IPS DF 19.7 (cell line): Measurements from ENCODE around the gene PPP1R26.
"Not testable (repeated sequence)": the region's sequence is repeated elsewhere in the genome, so short reads cannot be mapped to it uniquely, and the experiment has no call there.

Source experiments
- DNase-seq: peaks from one replicate; pipeline ENCODE4 v3.0.0-alpha.2; 2013; ENCODE audit warnings: low read depth, low spot score

PPP1R26 gene

DNA sequence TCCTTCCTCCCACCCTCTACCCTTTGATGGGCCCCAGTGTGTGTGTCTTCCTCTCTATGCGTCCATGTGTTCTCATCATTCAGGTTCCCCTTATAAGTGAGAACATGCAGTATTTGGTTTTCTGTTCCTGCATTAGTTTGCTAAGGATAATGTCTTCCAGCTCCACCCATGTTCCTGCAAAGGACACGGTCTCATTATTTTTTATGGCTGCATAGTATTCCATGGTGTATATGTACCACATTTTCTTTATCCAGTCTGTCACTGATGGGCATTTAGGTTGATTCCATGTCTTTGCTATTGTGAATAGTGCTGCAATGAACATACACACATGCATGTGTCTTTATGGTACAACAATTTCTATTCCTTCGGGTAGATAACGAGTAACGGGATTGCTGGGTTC is 21.1 kb upstream of the PPP1R26 start:
- DNase-seq: not testable (repeated sequence)

DNA sequence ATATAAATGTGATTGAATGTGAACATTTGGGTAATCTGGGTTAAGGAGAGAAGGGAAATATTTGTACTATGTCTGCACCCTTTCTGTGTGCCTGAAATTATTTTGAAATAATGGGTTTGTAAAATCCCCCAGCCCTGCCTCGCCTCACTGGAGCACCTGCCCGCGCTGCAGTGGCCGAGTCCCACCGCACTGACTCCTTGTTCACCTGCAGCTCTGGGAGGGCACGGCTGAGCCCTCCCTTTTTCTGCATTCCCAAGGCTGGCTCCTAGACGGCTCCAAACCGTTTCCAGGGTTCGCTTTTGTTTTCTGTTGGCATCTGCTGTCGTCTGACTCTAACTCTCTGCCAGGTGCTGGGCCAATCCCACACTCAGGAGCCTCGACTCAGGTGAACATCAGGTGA is 17.6 kb upstream of the PPP1R26 start:
- no peak for DNase-seq

DNA sequence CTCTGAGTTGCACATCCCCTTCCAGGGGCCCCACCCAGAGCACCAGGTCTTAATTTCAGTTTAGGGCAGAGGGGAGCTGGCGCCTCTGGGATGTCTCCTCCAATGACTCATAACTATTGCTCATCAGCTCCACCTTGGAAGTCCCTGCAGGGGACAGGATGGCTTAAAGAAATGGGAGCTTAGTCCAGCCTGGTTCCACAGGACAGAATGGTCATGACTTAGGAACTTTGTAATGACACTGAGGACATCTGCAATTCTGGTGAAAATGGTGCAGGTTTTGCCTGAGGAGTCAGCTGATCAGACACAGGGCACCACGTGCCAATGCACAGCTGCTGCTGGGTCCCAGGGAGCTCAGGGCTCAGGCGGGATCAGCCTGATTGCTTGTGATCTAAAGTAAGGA is 16.4 kb upstream of the PPP1R26 start:
- DNase-seq: no peak

DNA sequence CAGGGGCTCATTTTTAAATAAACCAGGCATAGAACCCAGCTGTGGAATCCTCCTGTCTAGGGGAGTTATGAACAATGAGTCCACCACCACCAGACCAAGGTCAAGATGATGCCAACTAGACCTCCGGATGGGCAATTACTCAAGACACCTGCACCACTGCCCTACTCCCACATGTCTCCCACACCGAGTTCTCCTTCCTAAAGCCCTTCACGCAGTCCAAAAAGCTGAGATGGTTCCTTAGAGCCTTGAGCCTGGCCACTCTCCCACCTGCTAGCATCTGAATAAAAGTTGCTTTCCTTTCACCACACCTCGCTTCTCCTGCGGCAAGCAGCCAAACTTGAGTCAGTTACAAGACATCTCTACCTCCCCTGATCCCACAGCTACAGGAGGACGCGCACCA is 15.4 kb upstream of the PPP1R26 start:
- DNase-seq: no peak

DNA sequence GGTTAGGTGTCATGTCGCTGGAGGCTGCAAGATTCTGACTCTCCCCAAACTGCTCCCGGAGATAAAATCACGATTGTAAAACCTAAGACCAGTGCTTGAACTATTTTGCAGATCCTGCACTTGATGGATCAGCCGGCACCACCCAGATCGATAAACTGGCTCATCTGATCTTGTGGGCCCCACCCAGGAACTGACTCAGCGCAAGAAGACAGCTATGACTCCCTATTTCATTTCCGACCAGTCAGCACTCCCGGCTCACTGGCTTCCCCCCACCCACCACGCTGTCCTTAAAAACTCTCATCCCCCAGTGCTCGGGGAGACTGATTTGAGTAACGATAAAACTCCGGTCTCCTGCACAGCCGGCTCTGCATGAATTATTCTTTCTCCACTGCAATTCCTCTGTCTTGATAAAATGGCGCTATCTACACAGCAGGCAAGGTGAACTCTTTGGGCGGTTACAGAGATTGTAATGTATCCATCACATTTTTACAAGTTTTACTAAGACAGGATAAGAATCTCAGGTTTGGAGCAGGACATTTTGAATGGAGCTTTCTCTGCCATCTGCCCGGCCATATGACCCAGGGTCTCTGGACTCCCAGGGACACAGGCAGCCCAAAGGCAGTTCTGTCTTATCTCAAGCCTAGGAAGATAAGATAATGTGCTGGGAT is 10.6 kb upstream of the PPP1R26 start:
- DNase-seq: no peak

DNA sequence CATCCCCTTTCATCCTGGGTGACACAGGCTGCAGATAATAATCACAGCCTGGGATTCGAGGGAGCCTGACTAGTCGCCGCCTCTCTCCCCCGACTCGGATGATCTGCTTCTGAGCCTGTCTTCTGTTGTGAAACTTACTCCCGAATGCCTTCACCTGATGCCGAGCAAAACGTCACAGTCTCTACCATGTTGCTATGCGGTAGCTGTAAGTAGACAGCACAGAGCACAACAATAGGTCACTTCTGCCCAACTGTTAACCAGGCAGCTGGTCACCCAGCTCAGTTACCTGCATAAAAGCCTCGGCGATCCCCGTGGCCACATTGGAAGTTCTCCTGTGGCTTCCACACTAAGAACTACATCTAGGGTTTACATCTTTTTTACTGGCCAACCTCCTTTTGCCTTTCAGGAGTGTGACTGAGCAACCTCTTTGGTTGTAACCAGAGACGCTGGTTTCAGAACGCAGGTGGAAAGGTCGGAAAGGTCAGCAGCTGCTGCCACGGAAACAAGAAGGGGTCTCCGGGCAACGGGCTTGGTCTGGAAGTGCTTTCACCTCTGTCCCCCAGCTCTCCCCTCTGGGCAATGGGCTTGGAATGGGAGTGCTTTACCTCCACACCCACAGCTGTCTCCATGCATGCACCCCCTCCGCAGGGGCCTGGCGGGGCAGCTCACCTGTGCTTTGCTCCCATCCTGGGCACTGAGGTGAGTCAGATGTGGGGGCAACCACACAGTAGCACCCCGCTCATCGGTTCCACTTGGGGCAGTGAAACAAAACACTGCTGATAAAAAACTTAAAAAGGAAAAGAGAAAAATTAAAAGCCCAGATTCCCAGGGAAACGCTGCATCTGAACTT is 7.6 kb upstream of the PPP1R26 start:
- no peak for DNase-seq

DNA sequence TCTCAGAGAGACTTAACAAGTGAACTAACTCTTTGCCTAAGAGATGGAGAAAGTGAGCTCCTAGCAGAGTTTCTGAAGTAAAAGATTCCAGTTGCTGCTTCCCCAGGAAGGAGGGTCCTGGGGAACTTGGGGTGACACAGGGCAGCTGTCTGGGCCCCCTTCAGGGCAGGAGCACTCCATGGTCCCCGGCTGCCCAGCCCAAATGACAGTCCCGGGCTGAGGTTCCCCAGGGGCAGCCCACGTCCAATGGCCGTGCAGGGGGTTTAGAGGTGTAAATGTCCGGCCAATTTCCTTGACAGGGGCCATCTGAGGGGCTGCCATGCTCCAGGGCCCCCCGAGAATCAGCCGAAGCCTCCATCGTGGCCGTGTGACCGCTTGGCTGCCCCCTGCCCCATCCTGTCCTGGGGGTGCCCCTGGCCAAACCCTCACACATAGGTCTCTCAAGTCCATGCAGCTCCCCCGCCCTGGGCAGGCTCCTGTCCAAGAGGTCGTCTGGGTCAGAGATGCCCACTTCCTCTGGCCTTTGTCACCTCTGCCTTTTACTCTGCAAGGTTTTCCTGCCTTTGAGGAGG is 5.5 kb upstream of the PPP1R26 start:
- DNase-seq: no peak

DNA sequence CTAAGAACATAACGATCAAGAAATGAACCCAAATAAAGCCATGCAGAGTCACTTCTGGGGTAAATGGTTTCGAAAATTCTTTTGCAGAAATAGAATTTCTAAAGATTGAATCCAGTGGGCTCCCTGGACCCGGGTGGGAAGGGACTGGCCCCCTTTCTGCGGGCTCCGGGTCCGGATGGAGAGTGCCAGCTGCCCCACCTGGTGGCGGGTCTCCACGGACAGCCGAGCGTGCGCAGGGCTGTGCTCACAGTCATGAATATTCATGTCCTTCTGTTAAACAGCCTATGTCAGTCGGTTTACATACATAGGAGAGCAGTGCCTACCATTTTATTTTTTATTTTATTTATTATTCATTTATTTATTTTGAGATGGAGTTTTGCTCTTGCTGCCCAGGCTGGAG is 4.7 kb upstream of the PPP1R26 start:
- no peak for DNase-seq

DNA sequence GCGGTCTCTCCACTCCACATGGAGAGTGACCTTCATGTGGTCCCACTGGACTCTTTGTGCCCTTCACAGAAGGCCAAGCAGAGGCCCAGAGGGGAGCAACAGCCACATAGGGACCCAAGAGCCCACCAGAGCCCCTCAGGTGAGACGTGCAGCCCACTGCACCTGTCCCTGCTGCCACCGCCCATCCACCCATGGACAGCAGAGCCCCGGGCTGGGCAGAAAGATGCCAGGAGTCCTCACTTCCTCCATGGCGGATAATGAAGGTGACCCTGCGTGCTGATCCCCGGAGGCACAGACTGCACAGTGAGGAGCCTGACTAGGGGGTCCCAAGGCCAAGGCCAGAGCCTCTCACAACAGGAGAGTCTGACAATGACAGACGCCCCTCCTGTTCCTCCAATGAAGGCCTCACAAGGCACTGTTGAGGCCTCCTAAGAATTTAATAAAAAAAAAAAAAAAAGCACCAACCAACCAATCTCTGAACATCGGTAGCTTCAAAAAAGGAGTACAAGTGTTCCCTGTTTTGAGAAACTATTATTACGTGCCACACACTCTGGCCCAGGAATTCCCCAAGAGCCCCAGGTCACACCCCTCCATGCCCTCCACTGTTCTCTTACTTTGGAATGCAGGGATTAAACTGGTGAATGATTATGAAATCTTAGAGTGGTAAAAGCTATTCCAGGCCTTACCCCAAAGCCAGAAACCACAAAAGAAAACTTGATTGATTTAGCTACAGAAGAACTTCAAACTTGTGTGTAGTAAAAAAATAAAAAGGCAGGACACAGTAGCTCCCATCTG is 2.8 kb upstream of the PPP1R26 start:
- no peak for DNase-seq

DNA sequence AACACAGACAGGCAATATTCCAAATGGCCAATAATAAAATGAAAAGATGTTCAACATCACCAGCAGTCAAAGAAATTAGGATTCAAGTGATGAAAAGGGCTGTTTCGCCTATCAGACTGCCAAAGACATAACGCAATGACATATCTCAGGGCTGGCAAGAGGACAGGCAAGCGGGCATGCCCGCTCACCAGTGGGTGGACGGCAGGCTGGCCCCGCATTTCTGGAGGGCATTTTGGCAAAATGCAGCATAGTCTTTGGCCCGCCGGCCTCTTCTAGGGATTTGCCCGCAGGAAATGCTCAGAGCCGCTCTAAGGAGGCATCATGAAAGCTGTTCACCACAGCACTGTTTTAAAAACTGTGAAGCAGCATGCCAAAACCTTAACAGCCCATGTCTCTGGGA is 1.4 kb upstream of the PPP1R26 start:
- DNase-seq: no peak

DNA sequence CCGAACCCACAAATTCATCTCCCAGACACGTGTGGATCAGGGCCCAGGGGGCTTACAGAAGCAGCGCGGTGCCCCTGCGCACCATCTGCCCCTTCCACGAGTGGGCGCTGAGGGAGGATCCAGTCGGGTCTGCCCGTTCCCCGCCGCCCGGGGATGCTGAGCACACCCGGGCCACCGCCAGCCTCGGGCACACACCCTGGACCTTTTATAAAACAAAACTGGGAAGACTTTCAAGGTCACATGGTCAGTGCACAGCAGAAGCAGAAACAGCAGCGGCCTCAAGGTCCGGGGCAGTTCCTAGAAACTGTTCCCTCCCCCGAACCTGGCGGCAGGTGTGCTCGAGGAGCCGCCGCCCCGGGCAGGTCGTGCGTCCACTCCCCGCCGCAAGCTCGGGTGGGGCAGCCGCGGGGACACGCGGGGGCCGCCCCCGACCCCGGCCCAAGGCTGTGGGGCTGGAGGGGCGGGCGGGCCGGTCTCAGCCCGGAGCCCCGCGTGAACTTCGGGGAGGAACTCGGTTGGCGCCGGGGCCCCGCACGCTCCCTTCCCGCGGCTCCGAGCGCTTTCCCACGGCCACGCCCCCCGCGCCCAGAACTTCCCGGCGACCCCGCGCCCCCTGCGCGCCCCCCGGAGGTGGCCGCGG is 633 bp upstream of the PPP1R26 start:
- DNase-seq: no peak

DNA sequence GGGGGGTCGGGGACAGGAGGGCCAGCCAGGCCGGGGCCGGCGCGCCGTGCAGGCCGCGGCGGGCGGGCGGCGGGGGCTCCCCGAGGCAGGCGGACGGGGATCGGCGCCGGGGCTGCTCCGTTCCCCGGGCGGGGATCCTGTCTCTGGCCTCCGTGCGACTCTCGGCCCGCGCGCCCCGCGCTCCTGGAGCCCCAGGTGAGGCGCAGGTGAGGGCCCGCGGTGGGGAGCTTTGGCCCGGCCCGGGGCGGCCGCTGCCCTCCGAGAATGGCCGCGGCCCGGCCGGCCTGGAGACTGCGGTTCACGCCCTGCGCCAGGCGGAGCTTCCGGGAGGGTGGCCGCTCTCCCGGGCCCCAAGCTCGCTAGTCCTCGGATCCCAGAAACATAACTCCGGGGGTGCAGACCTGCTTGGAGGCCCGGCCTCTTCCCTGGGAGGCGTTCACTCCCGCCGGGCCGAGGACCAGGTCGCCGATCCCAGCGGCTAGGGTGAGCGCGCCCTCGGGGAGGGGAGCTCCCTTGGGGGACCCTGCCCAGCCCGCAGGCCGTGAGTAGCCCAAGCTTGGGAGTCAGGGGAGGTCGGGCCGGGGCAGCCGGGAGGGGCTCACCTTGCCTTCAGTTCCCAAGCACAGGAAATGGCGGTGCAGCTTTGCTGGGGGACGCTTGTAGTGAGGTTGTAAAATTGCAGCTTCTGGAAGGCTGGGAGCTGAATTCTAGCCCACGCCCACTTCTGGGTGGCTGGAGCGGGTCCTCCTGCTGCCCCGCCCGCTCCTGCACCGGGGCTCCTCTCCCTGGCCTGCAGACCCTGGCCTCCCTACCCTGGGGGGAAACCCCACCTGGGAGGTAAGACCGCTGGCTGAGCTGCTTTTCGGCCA is 723 bp downstream of the PPP1R26 start:
- DNase-seq: no peak

DNA sequence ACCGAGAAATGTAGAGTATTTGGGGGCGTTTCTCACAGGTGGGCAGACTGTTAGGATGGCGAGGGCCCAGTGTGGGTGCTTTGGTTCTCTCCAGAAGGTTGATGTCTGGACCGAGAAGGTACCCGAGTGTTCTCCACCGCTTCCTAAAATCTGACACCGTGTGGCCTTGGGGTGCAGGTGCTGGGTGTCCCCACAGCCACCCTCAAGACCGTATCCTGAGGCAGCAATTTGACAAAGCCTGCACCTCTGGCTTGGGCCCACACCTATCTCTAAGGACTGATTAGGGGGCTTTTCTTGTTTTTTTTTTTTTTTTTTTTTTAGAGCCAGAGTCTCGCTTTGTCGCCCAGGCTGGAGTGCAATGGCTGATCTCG is 1.3 kb downstream of the PPP1R26 start:
- no peak for DNase-seq

DNA sequence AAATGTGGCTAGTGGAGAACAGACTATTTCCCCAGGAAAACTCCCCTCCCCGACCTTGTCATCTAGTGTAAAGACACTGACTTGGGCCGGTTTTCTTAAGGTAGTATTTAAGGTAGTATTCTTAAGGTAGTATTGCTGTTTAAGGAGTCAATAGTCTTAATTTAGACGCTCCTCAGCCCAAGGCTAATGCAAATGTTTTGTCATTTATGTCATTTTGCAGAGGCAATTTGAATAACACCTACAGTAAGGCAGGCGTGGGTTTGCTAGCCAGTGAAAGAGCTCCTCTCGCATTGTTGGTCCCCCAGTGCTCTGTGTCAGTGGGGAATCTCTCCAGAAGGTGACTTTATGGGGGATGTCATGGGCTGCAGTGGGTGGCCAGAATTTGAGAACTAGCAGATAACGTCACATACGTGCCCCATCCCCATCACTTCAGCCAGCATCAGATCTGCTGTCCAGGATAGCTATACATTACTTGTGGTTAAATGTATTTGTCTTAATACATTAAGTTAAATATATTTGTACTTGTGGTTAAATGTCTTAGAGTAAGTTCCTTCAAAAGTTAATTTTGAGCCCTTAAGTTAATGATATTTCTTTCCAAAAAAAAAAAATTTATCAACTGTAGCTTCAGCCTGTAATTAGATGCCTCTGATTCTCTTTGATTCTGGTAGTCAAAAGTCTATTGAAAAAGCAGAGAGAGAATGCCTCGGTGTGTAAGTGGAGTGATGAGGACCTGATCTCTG is 2.6 kb downstream of the PPP1R26 start:
- DNase-seq: no peak

DNA sequence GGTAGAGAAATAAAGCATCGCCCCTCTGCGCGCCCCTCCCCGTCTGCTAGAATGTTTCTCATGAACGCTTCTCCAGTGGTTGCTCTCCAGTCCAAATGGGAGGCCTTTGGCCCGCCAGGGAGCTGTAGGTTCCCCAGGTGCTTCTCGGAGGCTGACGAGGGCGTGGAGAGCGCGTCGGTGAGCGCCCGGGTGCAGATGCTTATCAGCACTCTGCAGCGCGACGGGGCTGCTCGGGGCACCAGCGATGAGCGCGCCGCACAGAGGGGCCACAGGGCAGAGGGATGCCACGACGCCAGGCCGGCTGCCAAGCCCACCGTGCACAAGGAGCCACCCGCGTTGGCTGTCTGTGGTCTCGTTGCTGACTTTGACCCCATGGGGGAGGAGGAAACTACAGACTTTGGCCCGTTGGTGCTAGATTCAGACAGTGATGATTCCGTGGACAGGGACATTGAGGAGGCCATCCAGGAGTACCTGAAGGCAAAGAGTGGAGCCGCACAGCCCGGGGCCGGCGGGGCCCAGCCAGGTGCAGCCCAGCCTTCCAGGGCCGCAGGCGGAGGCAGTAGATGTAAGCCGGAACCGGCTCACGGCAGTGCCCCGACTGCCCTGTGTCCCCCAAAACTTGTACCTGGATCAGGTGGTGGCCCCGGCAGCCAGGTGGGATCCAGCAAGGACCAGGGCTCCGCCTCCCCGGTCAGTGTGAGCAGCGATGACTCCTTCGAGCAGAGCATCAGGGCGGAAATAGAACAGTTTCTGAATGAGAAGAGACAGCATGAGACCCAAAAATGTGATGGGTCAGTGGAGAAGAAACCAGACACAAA is 5.1 kb downstream of the PPP1R26 start:
- no peak for DNase-seq

DNA sequence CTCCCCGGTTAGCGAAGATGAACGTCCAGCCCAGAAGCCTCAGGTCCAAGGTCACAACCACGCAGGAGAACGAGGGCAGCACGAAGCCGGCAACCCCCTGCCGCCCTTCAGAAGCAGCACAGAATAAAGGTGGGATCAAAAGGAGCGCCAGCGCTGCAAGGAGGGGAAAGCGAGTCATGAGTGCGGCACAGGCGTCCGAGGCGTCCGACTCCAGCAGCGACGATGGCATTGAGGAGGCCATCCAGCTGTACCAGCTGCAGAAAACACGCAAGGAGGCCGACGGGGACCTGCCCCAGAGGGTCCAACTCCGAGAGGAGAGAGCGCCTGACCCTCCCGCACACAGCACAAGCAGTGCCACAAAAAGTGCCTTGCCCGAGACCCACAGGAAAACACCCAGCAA is 5.8 kb downstream of the PPP1R26 start:
- no peak for DNase-seq

DNA sequence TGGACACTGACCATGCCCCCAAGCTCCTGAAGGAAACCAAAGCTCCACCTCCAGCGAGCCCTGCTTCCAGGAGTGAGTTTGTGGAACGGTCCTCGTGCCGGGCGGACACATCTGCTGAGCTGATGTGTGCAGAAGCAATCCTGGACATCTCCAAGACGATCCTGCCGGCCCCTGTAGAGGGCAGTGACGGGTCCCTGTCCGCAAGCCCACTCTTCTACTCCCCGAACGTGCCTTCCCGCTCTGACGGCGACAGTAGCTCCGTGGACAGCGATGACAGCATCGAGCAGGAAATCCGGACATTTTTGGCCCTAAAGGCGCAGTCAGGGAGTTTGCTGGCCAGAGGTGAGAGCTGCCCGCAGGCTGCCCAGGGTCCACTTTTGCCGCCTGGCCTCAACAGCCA is 6.2 kb downstream of the PPP1R26 start:
- no peak for DNase-seq

DNA sequence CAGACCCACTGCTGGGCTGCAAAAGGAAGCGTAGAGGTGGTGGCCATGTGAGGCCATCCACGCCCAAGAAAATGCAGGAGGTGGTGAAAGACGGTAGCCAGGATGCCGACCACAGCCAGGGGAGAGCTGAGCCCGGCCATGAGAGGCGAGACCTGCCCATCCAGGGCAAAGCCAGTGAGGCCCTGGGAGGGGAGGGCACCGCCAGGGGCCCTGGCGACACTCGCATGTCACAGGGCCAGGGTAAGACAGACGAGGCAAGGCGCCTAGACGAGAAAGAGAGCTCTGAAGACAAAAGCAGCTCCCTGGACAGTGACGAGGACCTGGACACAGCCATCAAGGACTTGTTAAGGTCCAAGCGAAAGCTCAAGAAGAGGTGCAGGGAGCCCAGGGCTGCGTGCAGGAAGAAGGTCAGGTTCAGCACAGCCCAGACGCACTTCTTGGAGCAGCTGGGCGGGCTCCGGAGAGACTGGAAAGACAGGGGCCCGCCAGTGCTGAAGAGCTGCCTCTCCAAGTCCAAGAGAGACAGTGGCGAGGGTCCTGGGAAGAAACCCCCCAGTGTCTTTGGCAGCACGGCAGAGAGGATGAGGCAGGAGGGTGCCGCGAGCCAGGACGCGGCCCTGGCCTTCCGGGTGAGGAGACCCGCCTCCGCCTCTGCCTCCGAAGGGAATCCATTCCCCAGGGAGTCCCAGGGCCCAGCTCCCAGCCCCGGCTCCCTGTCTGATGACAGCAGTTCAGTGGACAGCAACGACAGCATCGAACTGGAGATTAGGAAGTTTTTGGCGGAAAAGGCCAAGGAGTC is 6.9 kb downstream of the PPP1R26 start:
- DNase-seq: no peak
